NT2/D1 (cell line): Measurements from ENCODE around the gene TAS2R30.

Experiments
- YY1 ChIP-seq: IDR thresholded peaks from 2 replicates; pipeline ENCODE4 v1.6.1; 2011; ENCODE audit not compliant: insufficient read length, insufficient read depth
- ZNF274 ChIP-seq: IDR thresholded peaks from 2 replicates; pipeline ENCODE4 v1.6.1; 2011; ENCODE audit warnings: mild to moderate bottlenecking, low read depth, low read length

DNA sequence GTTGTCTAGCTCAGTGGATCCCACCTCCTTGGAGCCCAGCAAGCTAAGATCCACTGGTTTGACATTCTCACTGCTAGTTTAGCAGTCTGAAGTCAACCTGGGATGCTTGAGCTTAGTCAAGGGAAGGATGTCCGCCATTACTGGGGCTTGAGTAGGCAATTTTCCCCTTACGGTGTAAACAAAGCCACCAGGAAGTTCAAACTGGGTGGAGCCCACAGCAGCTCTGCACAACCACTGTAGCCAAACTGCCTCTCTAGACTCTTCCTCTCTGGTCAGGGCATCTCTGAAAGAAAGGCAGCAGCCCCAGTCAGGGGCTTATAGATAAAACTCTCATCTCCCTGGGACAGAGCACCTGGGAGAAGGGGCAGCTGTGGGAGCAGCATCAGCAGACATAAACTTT is 25.6 kb downstream of the TAS2R30 start:
- no peak for TF ChIP-seq ZNF274
- TF ChIP-seq YY1 = no peak
